ENCODE data around the gene IDUA.

IDUA gene

GRCh38 chr4:1015746-1016145 is 28.9 kb downstream of the IDUA start:
- DNase-seq (ENCODE audit: low spot score) = no peak

DNA sequence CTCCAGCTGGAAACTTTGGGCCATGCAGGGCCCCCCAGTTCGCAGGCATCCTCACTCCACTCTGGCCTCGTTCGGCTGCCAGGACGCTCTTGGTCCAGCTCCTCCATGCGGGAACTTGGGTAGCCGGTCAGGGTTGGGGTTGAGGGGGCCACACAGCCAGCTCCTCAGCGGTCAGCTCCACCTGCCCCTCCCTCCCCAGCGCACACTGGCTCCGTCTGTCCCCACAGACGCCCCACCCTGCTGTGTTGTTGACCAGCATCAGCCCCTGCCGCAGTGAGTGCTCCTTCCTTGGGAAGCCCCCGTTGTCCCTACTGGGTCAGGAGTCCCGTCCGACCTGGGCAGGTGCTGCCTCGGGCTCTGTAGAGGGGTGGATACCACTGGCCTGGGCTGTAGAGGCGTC is 30.4 kb downstream of the IDUA start:
- no peak for DNase-seq (ENCODE audit: low spot score)

DNA sequence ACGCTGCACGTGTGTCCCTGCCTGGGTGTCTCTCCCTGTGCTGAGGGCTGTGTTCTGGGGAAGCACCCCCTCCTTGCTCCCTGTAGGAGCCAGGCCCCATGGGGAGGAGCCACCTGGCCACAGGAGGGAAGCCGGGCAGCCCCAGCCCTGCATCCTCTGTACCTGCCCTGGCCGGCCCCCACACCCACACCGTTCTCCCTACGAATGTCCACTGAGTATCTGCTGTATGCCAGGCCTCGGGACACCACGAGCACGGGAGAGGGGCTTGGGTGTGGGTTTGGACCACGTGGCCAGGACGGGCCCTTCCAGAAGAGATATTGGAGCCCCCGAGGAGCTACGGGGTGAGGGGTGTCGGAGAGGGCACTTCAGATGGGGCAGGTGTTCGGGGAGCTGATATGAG is 30.9 kb downstream of the IDUA start:
- no peak for DNase-seq (ENCODE audit: low spot score)

- no peak for DNase-seq (ENCODE audit: low spot score)
Measured at GRCh38 chr4:1018147-1019020, 31.5 kb downstream of the IDUA start.

GRCh38 chr4:1019320-1019719 is 32.5 kb downstream of the IDUA start:
- DNase-seq (ENCODE audit: low spot score) = no peak

GRCh38 chr4:1019729-1020470 is 33.1 kb downstream of the IDUA start:
- DNase-seq (ENCODE audit: low spot score) = no peak

DNA sequence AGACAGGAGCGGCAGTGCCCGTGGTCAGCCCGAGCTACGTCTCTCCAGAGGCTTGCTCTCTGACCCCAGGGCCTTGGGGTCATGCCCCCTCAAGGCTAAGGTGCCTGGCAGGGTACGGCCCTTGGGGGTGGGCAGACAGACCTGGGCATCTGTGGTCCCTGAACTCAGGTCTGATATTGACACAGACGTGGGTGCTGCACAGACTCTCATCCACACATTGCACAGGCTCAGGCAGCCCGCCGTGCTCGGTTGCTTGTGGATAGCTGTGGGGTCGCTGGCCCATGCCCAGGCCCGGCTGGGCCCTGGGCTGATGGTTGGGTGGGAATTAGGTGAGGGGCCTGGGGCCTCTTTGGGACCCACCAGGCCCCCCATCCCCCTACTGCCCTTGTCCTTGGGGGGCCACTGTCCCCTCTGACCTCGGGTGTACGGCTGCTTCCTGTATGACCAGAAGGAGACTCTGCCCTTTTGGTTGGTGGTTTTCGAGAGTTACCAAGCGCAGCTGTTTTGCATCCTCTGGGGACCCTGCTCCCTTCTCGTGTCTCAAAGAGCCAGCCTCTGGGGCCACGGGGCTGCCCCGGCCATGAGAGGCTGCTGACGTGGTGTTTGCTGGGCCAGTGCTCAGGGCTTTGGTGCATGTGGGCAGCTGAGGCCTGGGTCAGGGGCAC is 34.7 kb downstream of the IDUA start:
- no peak for DNase-seq (ENCODE audit: low spot score)

- DNase-seq (ENCODE audit: low spot score) = no peak
Measured at GRCh38 chr4:1022051-1022738, 35.4 kb downstream of the IDUA start.

GRCh38 chr4:1022739-1023066 is 35.9 kb downstream of the IDUA start:
- DNase-seq (ENCODE audit: low spot score) = no peak

DNA sequence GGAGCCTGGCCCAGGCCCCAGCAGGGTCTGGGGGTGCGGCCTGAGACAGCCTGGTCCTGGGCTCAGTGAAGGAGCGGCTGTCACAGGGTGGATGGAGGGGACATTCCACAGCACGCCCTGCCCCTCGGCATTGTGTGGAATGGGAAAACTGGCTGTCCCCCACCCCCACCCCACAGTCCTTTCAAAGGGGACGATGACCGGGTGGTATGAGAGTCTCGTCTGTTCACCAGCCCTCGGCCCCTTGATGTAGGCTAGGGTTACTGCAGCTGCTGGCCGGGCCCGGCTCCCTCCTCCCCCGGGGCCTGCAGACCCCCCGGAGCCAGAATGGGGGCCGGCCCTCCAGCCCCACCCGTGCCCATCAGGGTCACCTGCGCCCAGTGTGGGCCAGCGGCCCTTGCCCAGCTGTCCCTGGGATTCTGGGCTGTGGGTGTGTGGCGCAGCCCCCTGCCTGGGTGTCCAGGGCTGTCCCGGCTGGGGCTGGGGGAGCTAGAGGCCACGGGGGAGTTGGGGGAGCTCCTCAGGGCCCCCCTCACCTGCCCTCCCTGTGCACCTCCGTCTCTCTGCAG is 36.3 kb downstream of the IDUA start:
- DNase-seq (ENCODE audit: low spot score) = no peak

DNA sequence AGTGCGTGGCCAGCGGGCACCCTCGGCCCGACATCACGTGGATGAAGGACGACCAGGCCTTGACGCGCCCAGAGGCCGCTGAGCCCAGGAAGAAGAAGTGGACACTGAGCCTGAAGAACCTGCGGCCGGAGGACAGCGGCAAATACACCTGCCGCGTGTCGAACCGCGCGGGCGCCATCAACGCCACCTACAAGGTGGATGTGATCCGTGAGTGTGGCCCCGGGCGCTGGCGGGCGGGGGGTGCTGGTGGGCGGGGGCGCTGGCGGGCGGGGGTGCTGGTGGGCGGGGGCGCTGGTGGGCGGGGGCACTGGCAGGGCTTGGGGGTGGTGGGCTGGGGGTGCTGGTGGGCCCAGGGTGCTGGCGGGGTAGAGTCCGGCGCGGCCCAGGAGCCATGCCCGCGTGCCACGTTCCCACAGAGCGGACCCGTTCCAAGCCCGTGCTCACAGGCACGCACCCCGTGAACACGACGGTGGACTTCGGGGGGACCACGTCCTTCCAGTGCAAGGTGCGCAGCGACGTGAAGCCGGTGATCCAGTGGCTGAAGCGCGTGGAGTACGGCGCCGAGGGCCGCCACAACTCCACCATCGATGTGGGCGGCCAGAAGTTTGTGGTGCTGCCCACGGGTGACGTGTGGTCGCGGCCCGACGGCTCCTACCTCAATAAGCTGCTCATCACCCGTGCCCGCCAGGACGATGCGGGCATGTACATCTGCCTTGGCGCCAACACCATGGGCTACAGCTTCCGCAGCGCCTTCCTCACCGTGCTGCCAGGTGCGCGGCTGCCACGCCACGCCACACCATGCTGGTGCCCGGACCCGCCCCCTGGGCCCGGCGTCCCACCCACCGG is 37.3 kb downstream of the IDUA start:
- DNase-seq (ENCODE audit: low spot score) = no peak

DNA sequence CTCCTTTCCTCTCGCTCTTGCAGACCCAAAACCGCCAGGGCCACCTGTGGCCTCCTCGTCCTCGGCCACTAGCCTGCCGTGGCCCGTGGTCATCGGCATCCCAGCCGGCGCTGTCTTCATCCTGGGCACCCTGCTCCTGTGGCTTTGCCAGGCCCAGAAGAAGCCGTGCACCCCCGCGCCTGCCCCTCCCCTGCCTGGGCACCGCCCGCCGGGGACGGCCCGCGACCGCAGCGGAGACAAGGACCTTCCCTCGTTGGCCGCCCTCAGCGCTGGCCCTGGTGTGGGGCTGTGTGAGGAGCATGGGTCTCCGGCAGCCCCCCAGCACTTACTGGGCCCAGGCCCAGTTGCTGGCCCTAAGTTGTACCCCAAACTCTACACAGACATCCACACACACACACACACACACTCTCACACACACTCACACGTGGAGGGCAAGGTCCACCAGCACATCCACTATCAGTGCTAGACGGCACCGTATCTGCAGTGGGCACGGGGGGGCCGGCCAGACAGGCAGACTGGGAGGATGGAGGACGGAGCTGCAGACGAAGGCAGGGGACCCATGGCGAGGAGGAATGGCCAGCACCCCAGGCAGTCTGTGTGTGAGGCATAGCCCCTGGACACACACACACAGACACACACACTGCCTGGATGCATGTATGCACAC is 38.2 kb downstream of the IDUA start:
- DNase-seq (ENCODE audit: low spot score) = no peak

DNA sequence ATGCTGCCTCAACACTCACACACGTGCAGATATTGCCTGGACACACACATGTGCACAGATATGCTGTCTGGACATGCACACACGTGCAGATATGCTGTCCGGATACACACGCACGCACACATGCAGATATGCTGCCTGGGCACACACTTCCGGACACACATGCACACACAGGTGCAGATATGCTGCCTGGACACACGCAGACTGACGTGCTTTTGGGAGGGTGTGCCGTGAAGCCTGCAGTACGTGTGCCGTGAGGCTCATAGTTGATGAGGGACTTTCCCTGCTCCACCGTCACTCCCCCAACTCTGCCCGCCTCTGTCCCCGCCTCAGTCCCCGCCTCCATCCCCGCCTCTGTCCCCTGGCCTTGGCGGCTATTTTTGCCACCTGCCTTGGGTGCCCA is 39.3 kb downstream of the IDUA start:
- DNase-seq (ENCODE audit: low spot score) = no peak

- DNase-seq (ENCODE audit: low spot score) = no peak
Measured at GRCh38 chr4:1027219-1027914, 40.5 kb downstream of the IDUA start.

DNA sequence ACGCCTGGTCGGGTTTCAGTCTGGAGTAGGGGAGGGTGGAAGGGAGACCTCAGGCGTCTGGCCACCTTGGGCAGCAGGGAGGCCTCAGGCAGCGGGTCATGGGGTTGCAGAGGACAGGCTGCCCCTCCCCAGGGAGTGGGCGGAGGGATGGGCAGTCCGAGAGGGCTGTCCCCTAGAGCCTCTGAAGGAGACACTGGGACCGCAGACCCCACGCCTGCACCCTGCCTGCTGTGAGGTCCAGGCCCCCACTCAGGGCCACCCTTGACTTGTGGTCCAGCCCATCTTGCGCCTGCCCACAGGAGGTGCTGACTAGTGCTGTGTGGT is 41.0 kb downstream of the IDUA start:
- DNase-seq (ENCODE audit: low spot score) = no peak

- no peak for DNase-seq (ENCODE audit: low spot score)
Measured at GRCh38 chr4:1028574-1029220, 41.9 kb downstream of the IDUA start.

DNA sequence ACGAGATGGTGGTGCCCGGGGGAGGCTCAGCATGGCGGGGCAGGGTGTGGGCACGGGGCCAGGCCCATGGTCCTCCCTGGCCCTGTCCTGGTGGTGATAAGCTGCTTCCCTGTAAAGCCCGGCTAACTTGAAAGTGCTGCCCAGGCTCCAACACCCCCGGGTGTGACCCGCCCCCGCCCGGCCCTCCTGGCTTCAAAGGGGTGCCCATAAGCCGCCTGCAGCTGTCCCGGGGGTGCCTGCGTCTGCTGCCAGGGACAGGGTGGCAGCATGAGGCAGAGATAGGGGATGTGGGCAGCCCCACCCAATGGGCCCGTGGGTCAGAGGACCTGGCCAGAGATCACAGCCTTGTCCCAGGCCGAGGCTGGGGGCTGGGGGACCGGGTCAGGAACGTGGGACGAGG is 42.7 kb downstream of the IDUA start:
- no peak for DNase-seq (ENCODE audit: low spot score)

- DNase-seq (ENCODE audit: low spot score) = no peak
Measured at GRCh38 chr4:1030031-1030430, 43.2 kb downstream of the IDUA start.

GRCh38 chr4:1030559-1030958 is 43.7 kb downstream of the IDUA start:
- DNase-seq (ENCODE audit: low spot score) = no peak

- DNase-seq (ENCODE audit: low spot score) = no peak
Measured at GRCh38 chr4:1031346-1031745, 44.5 kb downstream of the IDUA start.
